Measurements from ENCODE around the gene AKAP4.

DNA sequence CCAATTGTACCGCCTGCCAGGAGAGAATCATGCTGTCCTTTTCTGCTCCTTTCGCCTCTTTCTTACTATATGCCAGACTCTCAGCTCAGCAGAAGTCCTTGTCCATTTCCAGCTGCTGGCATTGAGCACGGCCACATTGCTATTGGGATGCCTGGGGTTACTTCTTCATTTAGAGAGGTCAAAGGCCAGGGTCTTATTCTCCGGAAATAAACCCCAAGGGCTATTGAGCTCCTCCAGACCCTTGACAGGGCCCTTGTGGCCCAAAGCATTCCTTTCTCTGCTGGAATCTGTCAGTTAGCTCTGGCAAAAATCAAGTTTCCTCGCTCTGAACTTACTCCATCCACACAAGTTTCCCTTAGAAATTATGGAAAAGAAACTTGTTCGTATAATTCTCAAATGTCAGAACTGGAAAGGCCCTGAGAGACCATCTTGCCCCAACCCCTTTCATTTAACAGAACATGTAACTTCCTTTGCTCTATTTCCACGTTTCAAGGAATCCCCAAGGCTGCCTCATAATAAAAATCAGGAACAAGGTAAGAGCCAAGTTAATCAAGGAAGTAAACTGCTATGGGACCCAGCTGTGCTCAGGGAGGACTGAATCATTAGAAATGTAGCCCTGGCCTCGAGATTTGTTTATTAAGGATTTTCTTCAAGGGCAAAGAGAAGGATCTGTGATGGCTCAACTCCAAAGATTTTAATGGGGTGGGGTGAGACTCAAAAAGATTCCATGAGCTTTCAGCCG lies 11.8 kb downstream of the AKAP4 start:
- TF ChIP-seq HDAC2 (IDR thresholded peaks at IDR 0.05) = no peak
- TF ChIP-seq, protein P1, sequence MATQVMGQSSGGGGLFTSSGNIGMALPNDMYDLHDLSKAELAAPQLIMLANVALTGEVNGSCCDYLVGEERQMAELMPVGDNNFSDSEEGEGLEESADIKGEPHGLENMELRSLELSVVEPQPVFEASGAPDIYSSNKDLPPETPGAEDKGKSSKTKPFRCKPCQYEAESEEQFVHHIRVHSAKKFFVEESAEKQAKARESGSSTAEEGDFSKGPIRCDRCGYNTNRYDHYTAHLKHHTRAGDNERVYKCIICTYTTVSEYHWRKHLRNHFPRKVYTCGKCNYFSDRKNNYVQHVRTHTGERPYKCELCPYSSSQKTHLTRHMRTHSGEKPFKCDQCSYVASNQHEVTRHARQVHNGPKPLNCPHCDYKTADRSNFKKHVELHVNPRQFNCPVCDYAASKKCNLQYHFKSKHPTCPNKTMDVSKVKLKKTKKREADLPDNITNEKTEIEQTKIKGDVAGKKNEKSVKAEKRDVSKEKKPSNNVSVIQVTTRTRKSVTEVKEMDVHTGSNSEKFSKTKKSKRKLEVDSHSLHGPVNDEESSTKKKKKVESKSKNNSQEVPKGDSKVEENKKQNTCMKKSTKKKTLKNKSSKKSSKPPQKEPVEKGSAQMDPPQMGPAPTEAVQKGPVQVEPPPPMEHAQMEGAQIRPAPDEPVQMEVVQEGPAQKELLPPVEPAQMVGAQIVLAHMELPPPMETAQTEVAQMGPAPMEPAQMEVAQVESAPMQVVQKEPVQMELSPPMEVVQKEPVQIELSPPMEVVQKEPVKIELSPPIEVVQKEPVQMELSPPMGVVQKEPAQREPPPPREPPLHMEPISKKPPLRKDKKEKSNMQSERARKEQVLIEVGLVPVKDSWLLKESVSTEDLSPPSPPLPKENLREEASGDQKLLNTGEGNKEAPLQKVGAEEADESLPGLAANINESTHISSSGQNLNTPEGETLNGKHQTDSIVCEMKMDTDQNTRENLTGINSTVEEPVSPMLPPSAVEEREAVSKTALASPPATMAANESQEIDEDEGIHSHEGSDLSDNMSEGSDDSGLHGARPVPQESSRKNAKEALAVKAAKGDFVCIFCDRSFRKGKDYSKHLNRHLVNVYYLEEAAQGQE (IDR thresholded peaks at IDR 0.05) = no peak
- no peak for TF ChIP-seq POLR2A (IDR thresholded peaks at IDR 0.05; ENCODE audit: low read length)
- TF ChIP-seq, protein P2, sequence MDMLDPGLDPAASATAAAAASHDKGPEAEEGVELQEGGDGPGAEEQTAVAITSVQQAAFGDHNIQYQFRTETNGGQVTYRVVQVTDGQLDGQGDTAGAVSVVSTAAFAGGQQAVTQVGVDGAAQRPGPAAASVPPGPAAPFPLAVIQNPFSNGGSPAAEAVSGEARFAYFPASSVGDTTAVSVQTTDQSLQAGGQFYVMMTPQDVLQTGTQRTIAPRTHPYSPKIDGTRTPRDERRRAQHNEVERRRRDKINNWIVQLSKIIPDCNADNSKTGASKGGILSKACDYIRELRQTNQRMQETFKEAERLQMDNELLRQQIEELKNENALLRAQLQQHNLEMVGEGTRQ (IDR thresholded peaks at IDR 0.05) = no peak
- no peak for TF ChIP-seq EP300 (IDR thresholded peaks at IDR 0.05)
- TF ChIP-seq, protein P3, sequence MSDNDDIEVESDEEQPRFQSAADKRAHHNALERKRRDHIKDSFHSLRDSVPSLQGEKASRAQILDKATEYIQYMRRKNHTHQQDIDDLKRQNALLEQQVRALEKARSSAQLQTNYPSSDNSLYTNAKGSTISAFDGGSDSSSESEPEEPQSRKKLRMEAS (IDR thresholded peaks at IDR 0.05) = no peak
- no peak for TF ChIP-seq RAD21 (conservative IDR thresholded peaks at IDR 0.05 in 1 of 2, IDR thresholded peaks at IDR 0.05 in 1 of 2)
- TF ChIP-seq, protein P4, sequence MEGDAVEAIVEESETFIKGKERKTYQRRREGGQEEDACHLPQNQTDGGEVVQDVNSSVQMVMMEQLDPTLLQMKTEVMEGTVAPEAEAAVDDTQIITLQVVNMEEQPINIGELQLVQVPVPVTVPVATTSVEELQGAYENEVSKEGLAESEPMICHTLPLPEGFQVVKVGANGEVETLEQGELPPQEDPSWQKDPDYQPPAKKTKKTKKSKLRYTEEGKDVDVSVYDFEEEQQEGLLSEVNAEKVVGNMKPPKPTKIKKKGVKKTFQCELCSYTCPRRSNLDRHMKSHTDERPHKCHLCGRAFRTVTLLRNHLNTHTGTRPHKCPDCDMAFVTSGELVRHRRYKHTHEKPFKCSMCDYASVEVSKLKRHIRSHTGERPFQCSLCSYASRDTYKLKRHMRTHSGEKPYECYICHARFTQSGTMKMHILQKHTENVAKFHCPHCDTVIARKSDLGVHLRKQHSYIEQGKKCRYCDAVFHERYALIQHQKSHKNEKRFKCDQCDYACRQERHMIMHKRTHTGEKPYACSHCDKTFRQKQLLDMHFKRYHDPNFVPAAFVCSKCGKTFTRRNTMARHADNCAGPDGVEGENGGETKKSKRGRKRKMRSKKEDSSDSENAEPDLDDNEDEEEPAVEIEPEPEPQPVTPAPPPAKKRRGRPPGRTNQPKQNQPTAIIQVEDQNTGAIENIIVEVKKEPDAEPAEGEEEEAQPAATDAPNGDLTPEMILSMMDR (IDR thresholded peaks at IDR 0.05) = no peak
- no peak for TF ChIP-seq CHD4 (IDR thresholded peaks at IDR 0.05; ENCODE audit: borderline replicate concordance)
- TF ChIP-seq CBX2 (IDR thresholded peaks at IDR 0.05; ENCODE audit: borderline replicate concordance, low read depth) = no peak
- no peak for TF ChIP-seq FOSL2 (IDR thresholded peaks at IDR 0.05)
- no peak for TF ChIP-seq FOSL2 (CRISPR knock-in tag; IDR thresholded peaks at IDR 0.05)
- TF ChIP-seq, protein P5, sequence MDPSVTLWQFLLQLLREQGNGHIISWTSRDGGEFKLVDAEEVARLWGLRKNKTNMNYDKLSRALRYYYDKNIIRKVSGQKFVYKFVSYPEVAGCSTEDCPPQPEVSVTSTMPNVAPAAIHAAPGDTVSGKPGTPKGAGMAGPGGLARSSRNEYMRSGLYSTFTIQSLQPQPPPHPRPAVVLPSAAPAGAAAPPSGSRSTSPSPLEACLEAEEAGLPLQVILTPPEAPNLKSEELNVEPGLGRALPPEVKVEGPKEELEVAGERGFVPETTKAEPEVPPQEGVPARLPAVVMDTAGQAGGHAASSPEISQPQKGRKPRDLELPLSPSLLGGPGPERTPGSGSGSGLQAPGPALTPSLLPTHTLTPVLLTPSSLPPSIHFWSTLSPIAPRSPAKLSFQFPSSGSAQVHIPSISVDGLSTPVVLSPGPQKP (IDR thresholded peaks at IDR 0.05; ENCODE audit: low read depth, low read length) = no peak
- TF ChIP-seq JUNB (IDR thresholded peaks at IDR 0.05) = no peak
